B cell (primary cell): ENCODE measurements around the gene CPNE2. TPM values are rescaled to one million over a fixed set of nuclear protein-coding genes. Genes with fewer than 3 reads are reported as not detected.

ENCODE experiments used
- ATAC-seq: fragments of 200-7000 bp; cut with Tn5 transposase; one replicate; pipeline ENCODE4 v1.10.0; 2021; ENCODE audit warnings: low read depth, mild to moderate bottlenecking, moderate number of reproducible peaks, moderate library complexity
- CTCF ChIA-PET: fragments of 350-600 bp; sonication (Branson Sonifier 250); formaldehyde crosslinking; loops from one replicate; lab custom pipeline; 2021; ENCODE audit warnings: antibody characterized with exemption, inconsistent platforms; lab: Charles Lee
- POLR2A ChIA-PET: fragments of 350-600 bp; sonication (Branson Sonifier 250); formaldehyde crosslinking; loops from one replicate; lab custom pipeline; 2021; ENCODE audit warnings: antibody characterized with exemption; lab: Charles Lee
- DNase-seq: peaks from one replicate; pipeline ENCODE4 v3.0.0; 2013
- H2AFZ ChIP-seq: 2 replicates; pipeline ENCODE4 v1.6.1; 2012; ENCODE audit warnings: mild to moderate bottlenecking, low read depth, low read length; ENCODE audit not compliant: insufficient read depth, poor library complexity, severe bottlenecking
- H3K27ac ChIP-seq, 2 donors: 1 replicate in 1 of 2; 2 replicates in 1 of 2; pipeline ENCODE4 v1.5.1; 2012 to 2013; ENCODE audit warnings: low read length in 2 of 2, mild to moderate bottlenecking in 2 of 2, moderate library complexity in 1 of 2
- H3K27me3 ChIP-seq, 4 experiments: fragments of 200-600 bp in 1 of 4; sonication (generic) in 1 of 4; replicated peaks in 1 of 4; 1 replicate in 2 of 4; 2 replicates in 2 of 4; pipeline versions ENCODE4 v1.6.1 to v1.7.0; 2013 to 2016; ENCODE audit warnings: low read length in 3 of 4, mild to moderate bottlenecking in 2 of 4, mixed read lengths in 1 of 4, moderate library complexity in 1 of 4; ENCODE audit not compliant: insufficient read depth in 4 of 4, control insufficient read depth in 3 of 4; ENCODE audit errors: control extremely low read depth in 1 of 4
- H3K36me3 ChIP-seq, 2 experiments: replicated peaks in 1 of 2; 1 replicate in 1 of 2; 2 replicates in 1 of 2; pipeline versions ENCODE4 v1.6.1 to v1.7.1; 2013; ENCODE audit warnings: low read length in 1 of 2; ENCODE audit not compliant: insufficient read depth in 2 of 2, control insufficient read depth in 1 of 2; ENCODE audit errors: control extremely low read depth in 1 of 2, extremely low read depth in 1 of 2
- H3K4me1 ChIP-seq, 2 donors: fragments of 200-600 bp in 1 of 2; sonication (generic) in 1 of 2; 1 replicate in 1 of 2; 2 replicates in 1 of 2; pipeline versions ENCODE4 v1.5.1 to v1.6.1; 2013 to 2017; ENCODE audit warnings: low read length in 2 of 2; ENCODE audit not compliant: control insufficient read depth in 2 of 2, insufficient read depth in 2 of 2
- H3K4me2 ChIP-seq: replicated peaks from 2 replicates; pipeline ENCODE3; 2012; ENCODE audit warnings: mild to moderate bottlenecking, low read depth, low read length; ENCODE audit not compliant: poor library complexity, severe bottlenecking
- H3K4me3 ChIP-seq, 5 experiments: fragments of 200-600 bp in 1 of 5; sonication (generic) in 1 of 5; 1 replicate in 3 of 5; 2 replicates in 2 of 5; pipeline versions ENCODE4 v1.5.1 to v1.7.0; 2011 to 2016; ENCODE audit warnings: low read length in 4 of 5, mild to moderate bottlenecking in 4 of 5, low read depth in 2 of 5, control low read depth in 1 of 5, moderate library complexity in 1 of 5; ENCODE audit not compliant: insufficient read depth in 1 of 5; ENCODE audit errors: control extremely low read depth in 1 of 5, extremely low read depth in 1 of 5
- H3K79me2 ChIP-seq: fragments of 200-600 bp; sonication (generic); one replicate; pipeline ENCODE4 v1.6.0; 2016; ENCODE audit warnings: low read length; ENCODE audit not compliant: control insufficient read depth, insufficient read depth
- H3K9ac ChIP-seq: fragments of 200-600 bp; sonication (generic); 2 replicates; pipeline ENCODE4 v1.6.1; 2017; ENCODE audit warnings: mild to moderate bottlenecking, low read length, moderate library complexity
- H3K9me3 ChIP-seq, 3 donors: one replicate each; pipeline versions ENCODE4 v1.6.1 to v1.7.1; 2013; ENCODE audit warnings: low read length in 2 of 3; ENCODE audit not compliant: control insufficient read depth in 2 of 3, insufficient read depth in 1 of 3; ENCODE audit errors: control extremely low read depth in 1 of 3
- H4K20me1 ChIP-seq: 2 replicates; pipeline ENCODE4 v1.6.0; 2012; ENCODE audit warnings: mild to moderate bottlenecking, low read length; ENCODE audit not compliant: insufficient read depth, control insufficient read depth, poor library complexity, severe bottlenecking
- H3K27ac Mint-ChIP-seq: one replicate; pipeline ENCODE4 v1.8.0; 2021; ENCODE audit warnings: mixed read lengths
- H3K27me3 Mint-ChIP-seq: one replicate; pipeline ENCODE4 v1.8.0; 2021; ENCODE audit warnings: mixed read lengths
- H3K4me1 Mint-ChIP-seq: one replicate; pipeline ENCODE4 v1.8.0; 2021; ENCODE audit warnings: mixed read lengths
- H3K4me3 Mint-ChIP-seq: one replicate; pipeline ENCODE4 v1.8.0; 2021; ENCODE audit warnings: mixed read lengths
- H3K9me3 Mint-ChIP-seq: one replicate; pipeline ENCODE4 v1.8.0; 2022; ENCODE audit warnings: mixed read lengths; ENCODE audit not compliant: insufficient read depth
- CTCF ChIP-seq: fragments of 200-600 bp; IDR thresholded peaks from one replicate; pipeline ENCODE4 v1.8.0; 2022; ENCODE audit warnings: antibody characterized with exemption, mild to moderate bottlenecking
- EZH2 ChIP-seq: IDR thresholded peaks from 2 replicates; pipeline ENCODE4 v1.6.1; 2012; ENCODE audit warnings: borderline replicate concordance, low read depth, mild to moderate bottlenecking, moderate library complexity, low read length; ENCODE audit not compliant: insufficient read depth, poor library complexity, severe bottlenecking
- WGBS: methylation state at CpG from one replicate; pipeline ENCODE4 v1.1.5; 2013; ENCODE audit warnings: missing lambda C conversion rate; ENCODE audit not compliant: insufficient coverage; 5-methylcytosine and 5-hydroxymethylcytosine counted together
- intact Hi-C: fragments of 100-400 bp; cut with micrococcal nuclease; formaldehyde crosslinking; loops from one replicate; pipeline ENCODE4 v1.10.0; 2022
- polyA plus RNA-seq: library from polyadenylated mRNA; depleted of rRNA; stranded (reverse); fragments of >200 nt; gene quantifications from 2 replicates; pipeline ENCODE4 v1.2.3, GENCODE V29; 2012
- total RNA-seq, 2 donors: library from RNA; stranded (reverse); fragments of 120-200 nt in 1 of 2; gene quantifications; 1 replicate in 1 of 2; 2 replicates in 1 of 2; pipeline versions ENCODE4 v1.2.3 to v1.2.4, GENCODE V29; 2013 to 2022

Gene CPNE2
- total and polyA plus RNA-seq, 2 donors (not counting 1 experiment from before 2014, with no cell fraction given) = 1.5 to 2.9 TPM

DNA sequence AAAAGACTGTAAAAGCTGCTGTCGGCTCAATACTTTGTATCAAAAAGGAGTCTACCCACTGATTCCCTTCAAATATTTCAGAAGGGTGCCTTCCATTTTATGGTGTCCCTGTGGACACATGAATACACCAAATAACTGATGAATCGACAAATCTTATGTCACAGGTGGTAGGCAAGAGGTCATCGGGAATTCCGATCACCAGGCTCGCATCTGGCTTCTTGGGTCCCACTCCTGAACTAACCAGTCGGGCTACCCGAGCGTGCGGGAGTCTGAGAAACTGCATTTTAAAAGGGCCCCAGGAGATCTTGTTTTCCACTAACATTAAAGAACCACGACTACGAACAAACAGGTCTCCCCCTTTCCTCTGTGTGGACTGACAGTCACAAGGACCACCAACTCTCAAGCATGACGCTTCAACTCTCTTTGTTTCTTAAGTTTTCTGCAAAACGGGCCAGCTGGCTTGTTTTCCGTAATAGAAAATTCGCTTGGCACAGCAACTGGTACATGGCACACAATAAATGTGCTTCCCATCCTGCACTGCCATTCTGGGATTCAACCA, 92.6 kb downstream of the CPNE2 start:
- Histone ChIP-seq H4K20me1 (peaks cover 30% of the 10 kb centered on the region), H3K4me3 (peak overlapping the region; percentile 81 to 99 (median 88)), H3K4me1 (peaks cover 26 to 28% of the 10 kb centered on the region in 2 donors), H3K36me3 (peaks cover 2 to 6% of the 10 kb centered on the region in 2 experiments), H3K79me2 (peaks cover 96% of the 10 kb centered on the region), H3K27ac (peak overlapping the region; percentile 77 to 92), H3K4me2 (peak overlapping the region; percentile 91), H2AFZ (peak overlapping the region; percentile 90), H3K9me3 (no peaks in the 10 kb centered on the region), H3K9ac (peak overlapping the region; percentile 90), H3K27me3 (no peaks in the 10 kb centered on the region)
- CTCF ChIA-PET = interaction anchor here (1.3 to 2.0 kb wide), 2 partner anchors 232 to 278 kb away, joined by 3 to 4 read pairs; partner anchors contain the start of gene POLR2C
- H3K4me3 Mint-ChIP-seq = peak overlapping the region; percentile 90
- H3K9me3 Mint-ChIP-seq = no peaks in the 10 kb centered on the region
- TF ChIP-seq CTCF = no peak
- TF ChIP-seq EZH2 = no peak
- H3K27ac Mint-ChIP-seq = peak overlapping the region; percentile 98
- WGBS = 33% methylated on average over 15 of the region's 15 CpGs
- no peaks in the 10 kb centered on the region for H3K27me3 Mint-ChIP-seq
- intact Hi-C loops = loop anchor here (5.0 to 10.0 kb wide), 7 partner anchors 38 to 1442 kb away; partner anchors contain the start of genes AMFR, CCDC102A, CNOT1 and CPNE2
- POLR2A ChIA-PET = interaction anchor here (0.5 to 1.2 kb wide), 4 partner anchors 61 to 306 kb away, joined by 3 to 5 read pairs (median 4); partner anchors contain the start of gene ARL2BP
- DNase-seq = no peak
- ATAC-seq = no peak
- H3K4me1 Mint-ChIP-seq = peaks cover 58% of the 10 kb centered on the region
